ENCODE results near the gene VWA5B2. TPM values are rescaled to one million over a fixed set of nuclear protein-coding genes. Genes with fewer than 3 reads are reported as not detected.

The VWA5B2 gene
- total RNA-seq, 1 donor from 2014 or later, result 1.1 TPM

DNA sequence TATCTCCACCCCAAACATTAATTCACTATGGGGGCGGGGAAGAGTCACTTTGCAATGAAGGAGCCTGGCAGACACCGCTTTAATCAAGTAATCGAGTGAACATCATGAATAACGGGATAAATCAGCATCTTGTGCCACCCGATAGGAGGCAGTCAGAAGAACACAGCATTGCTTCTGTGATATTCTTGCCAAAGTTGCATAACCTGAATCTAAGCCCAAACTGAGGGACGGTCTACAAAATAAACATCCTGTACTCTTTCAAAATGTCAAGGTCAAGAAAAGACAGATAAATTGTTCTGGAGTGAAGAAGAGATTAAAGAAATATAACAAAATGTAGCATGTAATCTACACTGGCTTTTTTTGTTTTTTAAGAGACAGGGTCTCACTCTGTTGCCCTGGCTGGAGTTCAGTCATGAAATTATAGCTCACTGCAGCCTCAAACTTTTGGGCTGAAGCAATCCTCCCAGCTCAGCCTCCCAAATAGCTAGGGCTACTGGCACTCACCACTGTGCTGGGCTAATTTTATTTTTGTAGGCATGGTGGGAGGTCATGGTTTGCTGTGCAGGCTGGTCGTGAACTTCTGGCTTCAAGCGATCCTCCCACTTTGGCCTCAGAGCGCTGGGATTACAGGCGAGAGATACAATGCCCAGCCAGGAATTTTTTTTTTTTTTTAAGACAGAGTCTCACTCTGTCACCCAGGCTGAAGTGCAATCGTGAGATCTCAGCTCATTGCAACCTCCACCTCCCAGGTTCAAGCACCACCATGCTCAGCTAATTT lies 20.1 kb upstream of the VWA5B2 start:
- peaks cover 35% of the 10 kb centered on the region for H3K27me3 Mint-ChIP-seq (ENCODE audit: low read depth)
- no peaks in the 10 kb centered on the region for H3K36me3 Mint-ChIP-seq
- no peak overlapping the region for H3K4me3 Mint-ChIP-seq
- no peaks in the 10 kb centered on the region for H3K9me3 Mint-ChIP-seq
- TF ChIP-seq CTCF (IDR thresholded peaks at IDR 0.05; ENCODE audit: unreplicated experiment), result no peak
- no peaks in the 10 kb centered on the region for H3K4me1 Mint-ChIP-seq
- no peak overlapping the region for H3K27ac Mint-ChIP-seq
- no peak for DNase-seq (ENCODE audit: low spot score in 2 of 2, unreplicated experiment in 2 of 2)

DNA sequence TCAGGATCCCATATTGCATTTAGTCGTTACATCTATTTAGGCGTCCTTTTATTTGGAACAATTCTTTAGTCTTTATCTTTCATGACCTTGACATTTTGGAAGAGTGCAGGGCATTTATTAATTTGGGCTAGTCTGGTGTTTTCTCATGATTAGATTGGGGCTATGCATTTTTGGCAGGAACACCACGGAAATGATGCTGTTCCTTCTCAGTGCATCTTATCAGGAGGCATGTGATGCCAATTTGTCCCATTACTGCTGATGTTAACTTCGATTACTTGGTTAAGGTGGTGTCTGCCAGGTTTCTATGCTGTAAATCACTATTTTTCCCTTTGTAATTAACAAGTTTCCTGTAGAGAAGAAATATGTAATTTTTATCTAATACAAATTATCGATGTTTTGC lies 18.1 kb upstream of the VWA5B2 start:
- no peaks in the 10 kb centered on the region for H3K4me1 Mint-ChIP-seq
- no peak overlapping the region for H3K27ac Mint-ChIP-seq
- no peak for TF ChIP-seq CTCF (IDR thresholded peaks at IDR 0.05; ENCODE audit: unreplicated experiment)
- no peak overlapping the region for H3K4me3 Mint-ChIP-seq
- H3K27me3 Mint-ChIP-seq (ENCODE audit: low read depth), result peaks cover 30% of the 10 kb centered on the region
- DNase-seq (ENCODE audit: low spot score in 2 of 2, unreplicated experiment in 2 of 2), result no peak
- no peaks in the 10 kb centered on the region for H3K36me3 Mint-ChIP-seq
- H3K9me3 Mint-ChIP-seq, result no peaks in the 10 kb centered on the region

- no peak for DNase-seq (ENCODE audit: low spot score in 2 of 2, unreplicated experiment in 2 of 2)
- Mint-ChIP-seq H3K4me1 (no peaks in the 10 kb centered on the region), H3K27ac (no peak overlapping the region), H3K27me3 (ENCODE audit: low read depth) (peaks cover 26% of the 10 kb centered on the region), H3K4me3 (no peak overlapping the region), H3K9me3 (no peaks in the 10 kb centered on the region), H3K36me3 (no peaks in the 10 kb centered on the region)
- no peak for TF ChIP-seq CTCF (IDR thresholded peaks at IDR 0.05; ENCODE audit: unreplicated experiment)
Measured at GRCh38 chr3:184211718-184212117, 17.7 kb upstream of the VWA5B2 start.

- Mint-ChIP-seq H3K27ac (no peak overlapping the region), H3K4me1 (no peaks in the 10 kb centered on the region), H3K27me3 (ENCODE audit: low read depth) (peaks cover 22% of the 10 kb centered on the region), H3K36me3 (no peaks in the 10 kb centered on the region), H3K4me3 (no peak overlapping the region), H3K9me3 (no peaks in the 10 kb centered on the region)
- no peak for TF ChIP-seq CTCF (IDR thresholded peaks at IDR 0.05; ENCODE audit: unreplicated experiment)
- DNase-seq (ENCODE audit: low spot score in 2 of 2, unreplicated experiment in 2 of 2), result no peak
Measured at GRCh38 chr3:184218814-184219213, 10.6 kb upstream of the VWA5B2 start.

DNA sequence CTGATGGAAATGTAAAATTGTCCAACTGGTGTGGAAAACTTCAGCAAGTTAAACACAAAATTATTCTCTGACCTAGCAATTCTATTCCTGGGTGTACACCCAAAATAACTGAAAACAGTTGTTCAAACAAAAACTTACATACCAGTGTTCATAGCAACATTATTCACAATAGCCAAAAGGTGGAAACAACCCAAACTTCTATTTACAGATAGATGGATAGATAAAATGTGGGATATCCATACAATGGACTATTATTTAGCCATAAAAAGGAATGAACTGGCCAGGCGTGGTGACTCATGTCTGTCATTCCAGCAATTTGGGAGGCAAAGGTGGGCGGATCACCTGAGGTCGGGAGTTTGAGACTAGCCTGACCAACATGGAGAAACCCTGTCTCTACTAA lies 6.9 kb upstream of the VWA5B2 start:
- Mint-ChIP-seq H3K36me3 (no peaks in the 10 kb centered on the region), H3K27me3 (ENCODE audit: low read depth) (peaks cover 49% of the 10 kb centered on the region)

More for the DNA sequence above, 6.9 kb upstream of the VWA5B2 start:
- no peaks in the 10 kb centered on the region for H3K4me1 Mint-ChIP-seq
- H3K4me3 Mint-ChIP-seq, result no peak overlapping the region
- no peaks in the 10 kb centered on the region for H3K9me3 Mint-ChIP-seq
- no peak overlapping the region for H3K27ac Mint-ChIP-seq
- no peak for TF ChIP-seq CTCF (IDR thresholded peaks at IDR 0.05; ENCODE audit: unreplicated experiment)
- no peak for DNase-seq (ENCODE audit: low spot score in 2 of 2, unreplicated experiment in 2 of 2)
